GM18873 (cell line): ENCODE results near the gene KRTAP9-8.
"Not testable (repeated sequence)": the region's sequence is repeated elsewhere in the genome, so short reads cannot be mapped to it uniquely, and the experiment has no call there.

Source experiments
- ATAC-seq: cut with Tn5 transposase; IDR thresholded peaks from one replicate; pipeline ENCODE4 v1.9.1; 2021; ENCODE audit warnings: mild to moderate bottlenecking, moderate library complexity, moderate number of reproducible peaks; ENCODE audit not compliant: unreplicated experiment, low FRiP score

Gene KRTAP9-8

GRCh38 chr17:41237949-41238437, at the start of gene KRTAP9-8:
KRTAP9-8 (plus strand) TSS chr17:41237999; CDS start chr17:41238052, 53 bp downstream.
- ATAC-seq: not testable (repeated sequence)

GRCh38 chr17:41189837-41190318, 47.9 kb upstream of the KRTAP9-8 start, which contains the start of gene KRTAP9-1:
KRTAP9-1 (plus strand) TSS chr17:41189887; CDS start chr17:41189887, 0 bp downstream.
- ATAC-seq: not testable (repeated sequence)

- no peak for ATAC-seq
Observed at GRCh38 chr17:41190328-41190727, 47.5 kb upstream of the KRTAP9-8 start.

- ATAC-seq: no peak
Observed at GRCh38 chr17:41196068-41196467, 41.7 kb upstream of the KRTAP9-8 start.

GRCh38 chr17:41199421-41200078, 38.2 kb upstream of the KRTAP9-8 start:
- ATAC-seq: no peak

GRCh38 chr17:41211845-41212466, 25.8 kb upstream of the KRTAP9-8 start:
- no peak for ATAC-seq

GRCh38 chr17:41212524-41213169, 25.2 kb upstream of the KRTAP9-8 start:
- no peak for ATAC-seq

- ATAC-seq: no peak
Observed at GRCh38 chr17:41215681-41216080, 22.1 kb upstream of the KRTAP9-8 start.

- ATAC-seq: no peak
Observed at GRCh38 chr17:41223821-41224220, 14.0 kb upstream of the KRTAP9-8 start.

- no peak for ATAC-seq
Observed at GRCh38 chr17:41226051-41226450, 11.7 kb upstream of the KRTAP9-8 start.

- ATAC-seq: not testable (repeated sequence)
Observed at GRCh38 chr17:41226598-41227095, 11.2 kb upstream of the KRTAP9-8 start, which contains the start of gene KRTAP9-2. KRTAP9-2 (plus strand) TSS chr17:41226648; CDS start chr17:41226655, 7 bp downstream.

- no peak for ATAC-seq
Observed at GRCh38 chr17:41230094-41230493, 7.7 kb upstream of the KRTAP9-8 start.

- ATAC-seq: no peak
Observed at GRCh38 chr17:41231731-41232130, 6.1 kb upstream of the KRTAP9-8 start.

GRCh38 chr17:41232399-41233105, 5.2 kb upstream of the KRTAP9-8 start, which contains the start of gene KRTAP9-3:
KRTAP9-3 (plus strand) TSS chr17:41232449; CDS start chr17:41232502, 53 bp downstream.
- ATAC-seq: not testable (repeated sequence)

GRCh38 chr17:41237116-41237515, 683 bp upstream of the KRTAP9-8 start:
- ATAC-seq: not testable (repeated sequence)

- not testable (repeated sequence) for ATAC-seq
Observed at GRCh38 chr17:41246995-41247787, 9.4 kb downstream of the KRTAP9-8 start.

- ATAC-seq: not testable (repeated sequence)
Observed at GRCh38 chr17:41249637-41250240, 11.9 kb downstream of the KRTAP9-8 start, which contains the start of gene KRTAP9-4. KRTAP9-4 (plus strand) TSS chr17:41249687; CDS start chr17:41249721, 34 bp downstream.

GRCh38 chr17:41251261-41251660, 13.5 kb downstream of the KRTAP9-8 start:
- ATAC-seq: no peak

- ATAC-seq: no peak
Observed at GRCh38 chr17:41254861-41255260, 17.1 kb downstream of the KRTAP9-8 start.
